Panc1 (cell line): Measurements from ENCODE around the gene KCNJ9.
"Not testable (repeated sequence)": the region's sequence is repeated elsewhere in the genome, so short reads cannot be mapped to it uniquely, and the experiment has no call there.

ENCODE experiments used
- POLR2AphosphoS5 ChIP-seq: IDR thresholded peaks from 2 replicates; pipeline ENCODE4 v1.6.1; 2012; ENCODE audit warnings: mild to moderate bottlenecking, low read depth, low read length, moderate library complexity
- REST ChIP-seq, 2 experiments: IDR thresholded peaks; 2 replicates each; pipeline ENCODE4 v1.6.1; 2011 to 2012; ENCODE audit warnings: low read depth in 2 of 2, control low read depth in 1 of 2, low read length in 1 of 2, mild to moderate bottlenecking in 1 of 2, moderate library complexity in 1 of 2; ENCODE audit not compliant: insufficient read depth in 1 of 2
- SIN3A ChIP-seq: IDR thresholded peaks from 2 replicates; pipeline ENCODE4 v1.6.1; 2012; ENCODE audit warnings: low read depth, mild to moderate bottlenecking, low read length, moderate library complexity, borderline replicate concordance; ENCODE audit not compliant: insufficient read depth
- TCF7L2 ChIP-seq: IDR thresholded peaks from 2 replicates; pipeline ENCODE4 v1.6.1; 2011; ENCODE audit warnings: mild to moderate bottlenecking, low read depth, low read length, inconsistent platforms
- TF ChIP-seq, protein P1 (sequence below): fragments of 450-650 bp; IDR thresholded peaks from 2 replicates; pipeline ENCODE4 v1.5.1; 2017; ENCODE audit warnings: mild to moderate bottlenecking

- TF ChIP-seq, protein P1, sequence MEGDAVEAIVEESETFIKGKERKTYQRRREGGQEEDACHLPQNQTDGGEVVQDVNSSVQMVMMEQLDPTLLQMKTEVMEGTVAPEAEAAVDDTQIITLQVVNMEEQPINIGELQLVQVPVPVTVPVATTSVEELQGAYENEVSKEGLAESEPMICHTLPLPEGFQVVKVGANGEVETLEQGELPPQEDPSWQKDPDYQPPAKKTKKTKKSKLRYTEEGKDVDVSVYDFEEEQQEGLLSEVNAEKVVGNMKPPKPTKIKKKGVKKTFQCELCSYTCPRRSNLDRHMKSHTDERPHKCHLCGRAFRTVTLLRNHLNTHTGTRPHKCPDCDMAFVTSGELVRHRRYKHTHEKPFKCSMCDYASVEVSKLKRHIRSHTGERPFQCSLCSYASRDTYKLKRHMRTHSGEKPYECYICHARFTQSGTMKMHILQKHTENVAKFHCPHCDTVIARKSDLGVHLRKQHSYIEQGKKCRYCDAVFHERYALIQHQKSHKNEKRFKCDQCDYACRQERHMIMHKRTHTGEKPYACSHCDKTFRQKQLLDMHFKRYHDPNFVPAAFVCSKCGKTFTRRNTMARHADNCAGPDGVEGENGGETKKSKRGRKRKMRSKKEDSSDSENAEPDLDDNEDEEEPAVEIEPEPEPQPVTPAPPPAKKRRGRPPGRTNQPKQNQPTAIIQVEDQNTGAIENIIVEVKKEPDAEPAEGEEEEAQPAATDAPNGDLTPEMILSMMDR, result not testable (repeated sequence)
- not testable (repeated sequence) for TF ChIP-seq POLR2AphosphoS5; REST (IDR thresholded peaks at IDR 0.05; ENCODE audit: insufficient read depth in 1 of 2, low read depth in 2 of 2, low read length in 1 of 2); SIN3A; TCF7L2
Observed at GRCh38 chr1:160050182-160050581, 31.2 kb upstream of the KCNJ9 start.
